SKM-1 (cell line): ENCODE data around the gene AKAIN1.

ENCODE experiments used
- DNase-seq: peaks from one replicate; lab custom pipeline; 2025; ENCODE audit not compliant: unreplicated experiment; lab: John Stamatoyannopoulos, UW

AKAIN1 gene

DNA sequence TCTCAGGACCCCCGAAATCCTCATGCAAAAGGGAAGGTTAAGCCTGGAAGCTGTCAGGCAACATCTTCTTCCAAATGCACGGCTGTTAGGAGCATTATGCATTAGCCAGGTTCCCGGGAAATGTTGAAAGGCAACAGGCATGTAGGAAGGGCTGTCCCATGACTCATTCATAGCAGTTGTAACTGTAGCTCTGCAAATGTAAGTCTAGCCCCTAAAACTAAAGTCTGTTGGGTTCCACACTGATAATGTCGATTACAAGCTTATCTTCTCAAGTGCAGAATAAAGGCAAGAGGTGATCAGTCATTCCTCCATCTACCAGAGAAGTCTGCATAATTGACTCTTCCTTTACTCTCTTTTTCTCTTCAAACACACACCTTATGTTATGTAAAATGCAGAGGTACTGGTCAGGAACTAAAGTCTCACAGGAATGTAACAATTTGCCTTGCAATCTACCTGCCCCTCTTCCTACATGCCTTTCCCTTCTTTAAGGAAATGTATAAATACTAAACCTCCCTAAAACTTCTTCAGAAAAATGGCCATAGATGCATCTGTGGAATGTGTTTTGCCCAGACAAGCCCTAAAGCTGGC, 99.8 kb downstream of the AKAIN1 start:
- DNase-seq, result no peak

DNA sequence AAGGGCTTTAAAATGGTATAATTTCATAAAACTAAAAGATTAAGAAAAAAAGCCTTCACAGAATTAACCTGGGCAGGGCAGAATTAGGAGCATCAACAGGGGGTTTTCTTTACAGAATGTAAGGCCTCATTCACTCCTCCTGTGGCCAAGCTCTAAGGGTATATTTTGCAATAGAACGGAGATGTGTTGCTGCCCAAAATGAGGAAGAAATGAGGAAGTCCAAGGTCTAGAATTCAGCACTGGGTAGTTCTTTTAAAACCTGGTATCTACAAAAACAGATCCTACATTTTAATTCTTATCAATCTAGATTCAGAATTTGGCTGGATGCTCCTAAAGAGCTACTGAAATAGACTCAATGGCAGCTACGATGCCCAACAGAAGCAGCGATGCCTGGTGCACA, 101.8 kb downstream of the AKAIN1 start:
- peak; percentile 8 for DNase-seq

DNA sequence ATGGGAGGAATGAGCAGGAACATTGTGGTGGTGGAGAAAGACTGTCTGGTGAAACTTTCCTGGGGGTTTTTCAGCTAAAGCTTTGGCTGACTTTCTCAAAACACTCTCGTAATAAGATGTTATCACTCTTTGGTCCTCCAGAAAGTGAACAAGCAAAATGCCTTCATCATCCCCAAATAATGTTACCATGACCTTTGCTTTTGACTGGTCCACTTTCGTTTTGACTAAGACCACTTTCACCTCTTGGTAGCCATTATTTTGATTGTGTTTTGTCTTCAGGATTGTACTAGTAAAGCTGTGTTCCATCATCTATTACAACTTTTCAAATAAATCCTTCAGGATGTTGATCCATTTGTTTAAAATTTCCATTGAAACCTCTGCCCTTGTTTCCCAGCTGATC, 103.2 kb downstream of the AKAIN1 start:
- no peak for DNase-seq
